ENCODE data around the gene LGALS3BP. TPM values are rescaled to one million over a fixed set of nuclear protein-coding genes. Genes with fewer than 3 reads are reported as not detected.

Gene LGALS3BP
- total RNA-seq, 2 donors from 2014 or later = 687 to 857 TPM

GRCh38 chr17:78991017-78991738, 11.5 kb upstream of the LGALS3BP start:
- intact Hi-C loops (cut with DNase I, micrococcal nuclease) = no loop called here
- ATAC-seq (no peak), DNase-seq (peak; percentile 3 to 21)

- ATAC-seq = no peak
- peak in 1 of 2 donors; percentile 13 for DNase-seq
- intact Hi-C loops (cut with DNase I, micrococcal nuclease) = no loop called here
Observed at GRCh38 chr17:78990349-78991016, 10.8 kb upstream of the LGALS3BP start.

- peak; percentile 5 for ATAC-seq
- intact Hi-C loops (cut with DNase I, micrococcal nuclease) = no loop called here
Observed at GRCh38 chr17:78988152-78988551, 8.4 kb upstream of the LGALS3BP start.

GRCh38 chr17:78986649-78987328, 7.1 kb upstream of the LGALS3BP start:
- intact Hi-C loops (cut with DNase I, micrococcal nuclease) = no loop called here
- DNase-seq (peak in 1 of 2 donors; percentile 48), ATAC-seq (peak; percentile 74)

More at GRCh38 chr17:78988152-78988551, 8.4 kb upstream of the LGALS3BP start:
- no peak for DNase-seq

GRCh38 chr17:78986048-78986648, 6.4 kb upstream of the LGALS3BP start:
- intact Hi-C loops (cut with DNase I, micrococcal nuclease) = no loop called here

GRCh38 chr17:78985395-78985794, 5.7 kb upstream of the LGALS3BP start:
- intact Hi-C loops (cut with DNase I, micrococcal nuclease) = no loop called here
- ATAC-seq = no peak

More at GRCh38 chr17:78986048-78986648, 6.4 kb upstream of the LGALS3BP start:
- DNase-seq = peak; percentile 57 to 62
- ATAC-seq = peak; percentile 72

GRCh38 chr17:78981010-78981888, 1.5 kb upstream of the LGALS3BP start:
- intact Hi-C loops (cut with DNase I, micrococcal nuclease) = no loop called here
- no peak for DNase-seq
- ATAC-seq = no peak

More at GRCh38 chr17:78985395-78985794, 5.7 kb upstream of the LGALS3BP start:
- no peak for DNase-seq

GRCh38 chr17:78980624-78980972, 875 bp upstream of the LGALS3BP start:
- intact Hi-C loops (cut with DNase I, micrococcal nuclease) = no loop called here
- ATAC-seq (no peak), DNase-seq (no peak)

GRCh38 chr17:78977997-78978973, 1.4 kb downstream of the LGALS3BP start:
- DNase-seq (no peak), ATAC-seq (peak; percentile 29)
- intact Hi-C loops (cut with DNase I, micrococcal nuclease) = no loop called here

- no peak for ATAC-seq
- intact Hi-C loops (cut with DNase I, micrococcal nuclease) = no loop called here
Observed at GRCh38 chr17:78977681-78977943, 2.1 kb downstream of the LGALS3BP start.

GRCh38 chr17:78976907-78977680, 2.6 kb downstream of the LGALS3BP start:
- DNase-seq (no peak), ATAC-seq (no peak)
- intact Hi-C loops (cut with DNase I, micrococcal nuclease) = no loop called here

More at GRCh38 chr17:78977681-78977943, 2.1 kb downstream of the LGALS3BP start:
- no peak for DNase-seq

- peak; percentile 36 for ATAC-seq
- peak; percentile 70 to 81 for DNase-seq
- intact Hi-C loops (cut with DNase I, micrococcal nuclease) = loop anchor here in 1 of 2 donors (5.0 kb wide), 1 partner anchor 108 kb away; no protein-coding TSS in a partner anchor
Observed at GRCh38 chr17:78974635-78975591, 4.8 kb downstream of the LGALS3BP start.

- DNase-seq (no peak), ATAC-seq (no peak)
- intact Hi-C loops (cut with DNase I, micrococcal nuclease) = loop anchor here in 1 of 2 donors (5.0 kb wide), 1 partner anchor 107 kb away; no protein-coding TSS in a partner anchor
Observed at GRCh38 chr17:78973792-78974520, 5.8 kb downstream of the LGALS3BP start.

GRCh38 chr17:78973196-78973595, 6.5 kb downstream of the LGALS3BP start:
- intact Hi-C loops (cut with DNase I, micrococcal nuclease) = loop anchor here in 1 of 2 donors (5.0 kb wide), 1 partner anchor 106 kb away; no protein-coding TSS in a partner anchor
- DNase-seq (no peak), ATAC-seq (no peak)

Data from left colon (tissue), 2 donors.